HG03342 (cell line): ENCODE data around the gene DNAJA3.

Source experiments
- ATAC-seq: cut with Tn5 transposase; IDR thresholded peaks from one replicate; pipeline ENCODE4 v1.9.1; 2021; ENCODE audit warnings: mild to moderate bottlenecking, moderate library complexity; ENCODE audit not compliant: unreplicated experiment

The DNAJA3 gene

GRCh38 chr16:4501071-4501478, 75.4 kb downstream of the DNAJA3 start:
- ATAC-seq = no peak

GRCh38 chr16:4505356-4506147, 79.9 kb downstream of the DNAJA3 start:
- ATAC-seq = peak; percentile 82
